ENCODE results near the gene DIAPH1.

DNA sequence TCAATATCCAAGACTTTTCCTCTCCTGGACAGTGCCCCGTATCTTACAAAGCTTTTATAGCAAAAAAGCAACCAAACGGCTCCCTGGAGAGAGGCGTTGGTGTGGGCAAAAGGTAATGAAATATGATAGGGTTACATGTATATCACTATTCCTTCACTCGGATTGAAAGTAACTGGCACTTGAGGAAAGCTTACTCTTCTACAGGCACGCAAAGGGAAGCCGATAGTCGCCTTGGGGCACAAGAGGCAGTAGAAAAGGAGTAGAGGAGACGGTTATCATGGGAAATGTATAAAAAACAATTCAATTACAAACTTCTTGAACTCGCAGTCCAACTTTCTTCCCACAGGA is 1.1 kb downstream of the DIAPH1 start:
- TF ChIP-seq, protein P1, sequence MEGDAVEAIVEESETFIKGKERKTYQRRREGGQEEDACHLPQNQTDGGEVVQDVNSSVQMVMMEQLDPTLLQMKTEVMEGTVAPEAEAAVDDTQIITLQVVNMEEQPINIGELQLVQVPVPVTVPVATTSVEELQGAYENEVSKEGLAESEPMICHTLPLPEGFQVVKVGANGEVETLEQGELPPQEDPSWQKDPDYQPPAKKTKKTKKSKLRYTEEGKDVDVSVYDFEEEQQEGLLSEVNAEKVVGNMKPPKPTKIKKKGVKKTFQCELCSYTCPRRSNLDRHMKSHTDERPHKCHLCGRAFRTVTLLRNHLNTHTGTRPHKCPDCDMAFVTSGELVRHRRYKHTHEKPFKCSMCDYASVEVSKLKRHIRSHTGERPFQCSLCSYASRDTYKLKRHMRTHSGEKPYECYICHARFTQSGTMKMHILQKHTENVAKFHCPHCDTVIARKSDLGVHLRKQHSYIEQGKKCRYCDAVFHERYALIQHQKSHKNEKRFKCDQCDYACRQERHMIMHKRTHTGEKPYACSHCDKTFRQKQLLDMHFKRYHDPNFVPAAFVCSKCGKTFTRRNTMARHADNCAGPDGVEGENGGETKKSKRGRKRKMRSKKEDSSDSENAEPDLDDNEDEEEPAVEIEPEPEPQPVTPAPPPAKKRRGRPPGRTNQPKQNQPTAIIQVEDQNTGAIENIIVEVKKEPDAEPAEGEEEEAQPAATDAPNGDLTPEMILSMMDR (IDR thresholded peaks at IDR 0.05), result no peak
- no peak for TF ChIP-seq POLR2A (IDR thresholded peaks at IDR 0.05)

Data from Peyer's patch (tissue), 4 donors.